WTC11 (cell line): Measurements from ENCODE around the gene ERC1.

Experiments
- CTCF ChIP-seq: fragments of 200-600 bp; IDR thresholded peaks from 2 replicates; pipeline ENCODE4 v1.8.0; 2022; ENCODE audit warnings: antibody characterized with exemption
- EMX1 ChIP-seq: fragments of 250-450 bp; sonication (Bioruptor Pico); IDR thresholded peaks from 2 replicates; pipeline ENCODE4 v1.8.0; 2021; ENCODE audit warnings: mild to moderate bottlenecking
- GABPB1 ChIP-seq: sonication (generic); formaldehyde crosslinking; IDR thresholded peaks from 2 replicates; pipeline ENCODE4 v1.8.1; 2023; ENCODE audit warnings: mild to moderate bottlenecking, missing genetic modification reagents
- MAX ChIP-seq: sonication (generic); formaldehyde crosslinking; IDR thresholded peaks from 2 replicates; pipeline ENCODE4 v1.8.0; 2022; ENCODE audit warnings: mild to moderate bottlenecking, missing genetic modification reagents
- ZBTB43 ChIP-seq: sonication (generic); formaldehyde crosslinking; IDR thresholded peaks from 2 replicates; pipeline ENCODE4 v1.8.1; 2023; ENCODE audit warnings: mild to moderate bottlenecking, missing genetic modification reagents
- ZNF121 ChIP-seq: sonication (generic); formaldehyde crosslinking; IDR thresholded peaks from 2 replicates; pipeline ENCODE4 v1.8.0; 2023; ENCODE audit warnings: missing genetic modification reagents
- ZNF232 ChIP-seq: sonication (generic); formaldehyde crosslinking; IDR thresholded peaks from 2 replicates; pipeline ENCODE4 v1.8.0; 2022; ENCODE audit warnings: mild to moderate bottlenecking, missing genetic modification reagents
- TF ChIP-seq, protein P1 (sequence below): sonication (generic); formaldehyde crosslinking; IDR thresholded peaks from 2 replicates; pipeline ENCODE4 v1.8.1; 2022; ENCODE audit warnings: mild to moderate bottlenecking, moderate library complexity, missing genetic modification reagents

DNA sequence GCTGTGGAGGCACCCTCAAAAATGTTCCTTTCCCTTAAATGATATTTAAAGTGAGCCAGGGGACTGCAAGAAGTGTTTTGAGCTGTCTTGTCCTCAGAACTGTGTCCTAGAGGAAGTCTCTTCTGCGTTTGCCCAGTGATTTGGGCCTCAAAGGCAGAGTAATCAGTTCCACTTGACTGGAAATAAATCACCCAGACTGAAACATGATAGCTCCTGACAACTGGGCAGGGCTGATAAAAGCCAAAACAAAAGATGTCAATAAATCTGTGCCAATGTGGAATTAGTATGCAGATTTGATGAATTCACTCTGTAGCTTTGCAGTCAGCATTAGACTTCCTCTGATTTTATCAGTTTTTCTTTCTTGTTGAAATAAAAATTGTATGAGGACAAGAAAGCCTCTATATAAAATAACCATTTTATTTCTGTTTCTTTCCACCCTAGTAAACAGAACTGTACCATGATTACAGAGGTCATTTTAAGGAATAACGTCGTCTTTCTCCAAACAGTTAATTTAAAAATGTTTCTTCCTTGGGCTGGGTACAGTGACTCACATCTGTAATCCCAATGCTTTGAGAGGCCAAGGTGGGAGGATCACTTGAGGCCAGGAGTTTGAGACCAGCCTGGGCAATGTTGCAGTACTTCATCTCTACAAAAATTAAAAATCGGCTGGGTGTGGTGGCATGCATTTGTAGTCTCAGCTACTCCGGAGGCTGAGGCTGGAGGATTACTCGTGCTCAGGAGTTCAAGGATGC is 180.8 kb downstream of the ERC1 start:
- no peak for TF ChIP-seq MAX (CRISPR knock-in tag)
- TF ChIP-seq CTCF, result no peak
- TF ChIP-seq GABPB1, result no peak
- no peak for TF ChIP-seq ZNF232 (CRISPR knock-in tag)
- TF ChIP-seq EMX1, result no peak
- TF ChIP-seq, protein P1, sequence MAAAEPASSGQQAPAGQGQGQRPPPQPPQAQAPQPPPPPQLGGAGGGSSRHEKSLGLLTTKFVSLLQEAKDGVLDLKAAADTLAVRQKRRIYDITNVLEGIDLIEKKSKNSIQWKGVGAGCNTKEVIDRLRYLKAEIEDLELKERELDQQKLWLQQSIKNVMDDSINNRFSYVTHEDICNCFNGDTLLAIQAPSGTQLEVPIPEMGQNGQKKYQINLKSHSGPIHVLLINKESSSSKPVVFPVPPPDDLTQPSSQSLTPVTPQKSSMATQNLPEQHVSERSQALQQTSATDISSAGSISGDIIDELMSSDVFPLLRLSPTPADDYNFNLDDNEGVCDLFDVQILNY (CRISPR knock-in tag), result no peak
- TF ChIP-seq ZNF121 (CRISPR knock-in tag), result no peak
- no peak for TF ChIP-seq ZBTB43
